ENCODE results near the gene SLC15A4. TPM values are rescaled to one million over a fixed set of nuclear protein-coding genes. Genes with fewer than 3 reads are reported as not detected.

Gene SLC15A4
- total and polyA plus RNA-seq, 9 donors = 18.1 to 33.2 (median 22.6) TPM

Other genes with a start within 250 kb of the SLC15A4 start
- gene GLT1D1, start 29.5 kb upstream of the SLC15A4 start, total RNA-seq = under 1 TPM in 6 of 7 donors, not detected in 1; 0.12 to 0.61 (median 0.28) TPM
- gene GLT1D1, start 29.5 kb upstream of the SLC15A4 start, polyA plus RNA-seq = under 1 TPM; 0.16 to 0.23 TPM